HG02970 (cell line): Measurements from ENCODE around the gene VPS35L.

Experiments used
- ATAC-seq: cut with Tn5 transposase; IDR thresholded peaks from one replicate; pipeline ENCODE4 v1.9.1; 2021; ENCODE audit warnings: mild to moderate bottlenecking, moderate library complexity, moderate number of reproducible peaks; ENCODE audit not compliant: unreplicated experiment, low FRiP score

VPS35L gene, protein sequence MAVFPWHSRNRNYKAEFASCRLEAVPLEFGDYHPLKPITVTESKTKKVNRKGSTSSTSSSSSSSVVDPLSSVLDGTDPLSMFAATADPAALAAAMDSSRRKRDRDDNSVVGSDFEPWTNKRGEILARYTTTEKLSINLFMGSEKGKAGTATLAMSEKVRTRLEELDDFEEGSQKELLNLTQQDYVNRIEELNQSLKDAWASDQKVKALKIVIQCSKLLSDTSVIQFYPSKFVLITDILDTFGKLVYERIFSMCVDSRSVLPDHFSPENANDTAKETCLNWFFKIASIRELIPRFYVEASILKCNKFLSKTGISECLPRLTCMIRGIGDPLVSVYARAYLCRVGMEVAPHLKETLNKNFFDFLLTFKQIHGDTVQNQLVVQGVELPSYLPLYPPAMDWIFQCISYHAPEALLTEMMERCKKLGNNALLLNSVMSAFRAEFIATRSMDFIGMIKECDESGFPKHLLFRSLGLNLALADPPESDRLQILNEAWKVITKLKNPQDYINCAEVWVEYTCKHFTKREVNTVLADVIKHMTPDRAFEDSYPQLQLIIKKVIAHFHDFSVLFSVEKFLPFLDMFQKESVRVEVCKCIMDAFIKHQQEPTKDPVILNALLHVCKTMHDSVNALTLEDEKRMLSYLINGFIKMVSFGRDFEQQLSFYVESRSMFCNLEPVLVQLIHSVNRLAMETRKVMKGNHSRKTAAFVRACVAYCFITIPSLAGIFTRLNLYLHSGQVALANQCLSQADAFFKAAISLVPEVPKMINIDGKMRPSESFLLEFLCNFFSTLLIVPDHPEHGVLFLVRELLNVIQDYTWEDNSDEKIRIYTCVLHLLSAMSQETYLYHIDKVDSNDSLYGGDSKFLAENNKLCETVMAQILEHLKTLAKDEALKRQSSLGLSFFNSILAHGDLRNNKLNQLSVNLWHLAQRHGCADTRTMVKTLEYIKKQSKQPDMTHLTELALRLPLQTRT

DNA sequence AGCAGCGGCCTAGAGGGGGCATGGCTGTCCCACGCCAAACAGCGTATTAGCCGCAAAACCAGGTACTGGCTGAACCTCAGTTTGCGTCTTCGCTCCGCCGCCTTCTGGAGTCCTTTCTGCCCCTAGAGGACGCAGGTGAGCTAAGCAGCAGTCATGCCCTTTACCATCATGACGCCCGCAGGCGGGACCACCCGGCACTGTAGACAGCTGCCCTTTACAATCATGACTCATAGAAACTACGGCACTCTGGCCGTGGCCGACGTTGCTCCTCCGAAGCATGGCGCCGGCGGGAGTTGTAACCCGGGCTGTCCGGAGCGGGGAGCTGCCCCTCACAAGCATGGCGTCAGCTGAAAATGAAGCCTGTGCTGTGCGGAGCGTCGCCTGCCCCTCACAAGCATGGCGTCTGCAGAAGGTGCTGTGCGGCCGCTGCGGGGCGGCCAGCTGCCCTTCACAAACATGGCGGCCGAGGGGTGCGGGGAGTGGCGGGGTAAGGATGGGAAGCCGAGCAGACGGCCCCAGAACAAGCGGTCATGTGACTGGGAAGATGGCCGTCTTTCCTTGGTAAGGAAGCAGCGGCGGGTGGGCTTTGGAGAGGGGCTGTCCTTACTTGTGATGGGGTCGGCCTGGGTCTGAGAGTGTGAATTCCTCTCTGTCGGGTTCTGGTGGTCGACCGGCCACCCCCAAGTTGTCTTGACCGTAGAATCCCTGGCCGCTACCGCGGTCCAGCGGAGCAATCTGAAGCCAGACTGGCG, at the start of gene VPS35L:
Gene VPS35L (plus strand): TSS at position 518 of the 752 bp plus-strand sequence. CDS start 27 bp downstream, at position 545.
- ATAC-seq = peak; percentile 92

DNA sequence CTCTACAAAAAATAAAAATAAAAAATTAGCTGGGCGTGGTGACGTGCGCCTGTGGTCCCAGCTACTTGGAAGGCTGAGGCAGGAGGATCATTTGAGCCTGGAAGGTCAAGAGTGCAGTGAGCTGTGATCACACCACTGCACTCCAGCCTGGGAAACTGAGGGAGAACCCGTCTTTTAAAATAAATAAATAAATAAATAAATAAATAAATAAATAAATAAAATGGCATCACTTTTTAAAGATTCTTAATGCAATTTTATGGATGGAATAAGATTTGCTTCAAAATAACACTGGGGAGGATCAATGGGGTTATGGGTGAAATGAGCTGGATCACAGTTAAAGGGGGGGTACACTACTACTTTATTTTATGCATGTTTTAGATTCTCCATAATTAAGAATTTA, 48.5 kb upstream of the VPS35L start:
- ATAC-seq = no peak

DNA sequence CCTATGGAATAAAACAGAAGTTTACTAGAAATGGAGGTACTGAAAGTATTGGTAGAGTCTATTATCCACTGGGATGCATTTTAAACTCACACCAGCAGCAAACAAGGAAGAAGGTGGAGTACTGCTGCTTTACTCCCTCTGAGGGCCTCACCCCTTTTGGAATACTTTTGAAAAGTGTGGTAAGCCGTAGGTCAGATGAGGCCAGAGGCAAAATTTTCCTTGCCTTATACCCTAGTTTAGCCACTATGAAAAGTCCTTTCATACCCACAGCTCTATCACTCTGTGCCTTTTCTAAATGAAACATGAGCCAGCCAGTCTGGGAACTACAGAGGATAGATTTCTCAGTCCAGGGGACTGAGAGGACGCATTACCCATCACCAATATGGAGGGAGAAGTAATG, 47.6 kb upstream of the VPS35L start:
- ATAC-seq = no peak

DNA sequence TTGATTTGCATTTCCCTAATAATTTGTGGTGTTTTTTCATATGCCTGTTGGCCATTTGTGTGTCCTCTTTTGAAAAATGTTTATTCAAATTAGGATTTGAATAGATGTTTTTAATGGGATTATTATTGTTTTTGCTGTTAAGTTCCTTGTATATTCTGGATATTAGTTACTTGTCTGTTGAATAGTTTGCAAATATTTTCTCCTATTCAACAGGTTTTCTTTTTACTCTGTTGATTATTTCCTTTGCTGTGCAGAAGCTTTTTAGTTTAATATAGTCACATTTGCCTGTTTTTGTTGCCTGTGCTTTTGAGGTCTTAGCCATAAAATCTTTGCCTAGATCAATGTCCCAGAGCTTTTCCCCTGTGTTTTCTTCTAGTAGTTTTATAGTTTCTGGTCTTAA, 43.2 kb upstream of the VPS35L start:
- no peak for ATAC-seq

DNA sequence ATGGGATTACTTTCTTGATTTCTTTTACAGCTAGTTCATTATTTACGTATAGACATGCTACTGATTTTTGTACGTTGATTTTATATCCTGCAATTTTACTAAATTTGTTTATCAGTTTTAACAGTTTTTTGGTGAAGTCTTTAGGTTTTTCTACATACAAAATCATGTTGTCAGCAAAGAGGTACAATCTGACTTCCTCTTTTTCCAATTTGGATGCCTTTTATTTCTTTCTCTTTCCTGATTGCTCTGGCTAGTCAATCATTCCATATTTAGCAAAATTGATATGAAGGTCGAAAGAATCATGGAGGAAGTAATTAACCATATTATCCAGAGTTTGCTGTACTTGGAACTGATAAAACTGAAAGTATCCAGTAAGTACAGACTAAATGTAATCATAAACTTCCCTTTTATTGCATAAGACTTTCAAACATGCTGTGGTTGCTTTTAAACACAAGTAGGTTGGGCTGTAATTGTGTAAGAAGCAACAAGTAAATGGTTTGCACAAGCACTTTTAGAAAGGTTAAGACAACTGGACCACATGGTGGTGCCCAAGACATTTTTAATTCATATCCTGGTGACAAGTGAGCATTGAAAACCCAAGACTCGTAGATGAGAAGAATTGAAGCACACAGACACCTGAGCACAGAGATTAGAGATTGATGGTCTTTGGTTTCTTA, 42.0 kb upstream of the VPS35L start:
- no peak for ATAC-seq

DNA sequence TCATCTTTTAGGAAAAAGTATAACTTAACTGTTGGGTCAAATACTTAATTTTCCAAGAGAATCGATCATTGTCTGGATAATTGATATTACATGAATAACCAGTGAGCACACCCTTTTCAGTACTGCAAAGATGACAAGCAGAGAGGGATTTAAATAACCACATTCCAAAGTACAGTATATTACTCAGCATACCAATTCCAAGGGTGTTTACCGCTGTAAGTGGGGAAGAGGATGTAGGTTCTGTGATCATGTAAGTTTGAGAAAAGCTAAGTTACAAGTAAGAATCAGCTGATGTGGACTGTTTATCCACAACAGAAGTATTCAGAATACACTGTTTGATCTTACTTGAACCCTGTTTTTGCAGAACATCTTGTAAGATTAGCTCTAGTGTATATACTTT, 39.7 kb upstream of the VPS35L start:
- ATAC-seq = no peak

- ATAC-seq = no peak
Observed at GRCh38 chr16:19517424-19518089, 37.9 kb upstream of the VPS35L start.

DNA sequence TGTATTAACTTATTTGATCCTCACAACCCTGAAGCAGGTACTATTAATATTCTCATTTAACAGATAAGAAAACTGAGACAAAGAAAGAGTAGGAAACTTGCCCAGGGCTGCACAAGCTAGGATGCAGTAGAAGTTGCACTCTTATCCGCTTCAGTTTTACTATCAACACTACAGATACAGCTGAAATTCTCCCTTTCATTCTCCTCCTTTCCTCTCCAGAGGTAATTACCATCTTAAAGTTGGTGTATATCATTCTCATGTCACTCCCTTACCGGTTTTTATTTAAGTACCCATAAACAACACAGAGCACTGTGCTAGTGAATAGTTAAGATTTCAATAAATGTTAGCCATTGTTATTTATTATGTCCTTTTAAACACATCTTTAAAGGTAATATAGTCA, 37.1 kb upstream of the VPS35L start:
- ATAC-seq = no peak

- ATAC-seq = no peak
Observed at GRCh38 chr16:19520861-19521331, 34.6 kb upstream of the VPS35L start.

DNA sequence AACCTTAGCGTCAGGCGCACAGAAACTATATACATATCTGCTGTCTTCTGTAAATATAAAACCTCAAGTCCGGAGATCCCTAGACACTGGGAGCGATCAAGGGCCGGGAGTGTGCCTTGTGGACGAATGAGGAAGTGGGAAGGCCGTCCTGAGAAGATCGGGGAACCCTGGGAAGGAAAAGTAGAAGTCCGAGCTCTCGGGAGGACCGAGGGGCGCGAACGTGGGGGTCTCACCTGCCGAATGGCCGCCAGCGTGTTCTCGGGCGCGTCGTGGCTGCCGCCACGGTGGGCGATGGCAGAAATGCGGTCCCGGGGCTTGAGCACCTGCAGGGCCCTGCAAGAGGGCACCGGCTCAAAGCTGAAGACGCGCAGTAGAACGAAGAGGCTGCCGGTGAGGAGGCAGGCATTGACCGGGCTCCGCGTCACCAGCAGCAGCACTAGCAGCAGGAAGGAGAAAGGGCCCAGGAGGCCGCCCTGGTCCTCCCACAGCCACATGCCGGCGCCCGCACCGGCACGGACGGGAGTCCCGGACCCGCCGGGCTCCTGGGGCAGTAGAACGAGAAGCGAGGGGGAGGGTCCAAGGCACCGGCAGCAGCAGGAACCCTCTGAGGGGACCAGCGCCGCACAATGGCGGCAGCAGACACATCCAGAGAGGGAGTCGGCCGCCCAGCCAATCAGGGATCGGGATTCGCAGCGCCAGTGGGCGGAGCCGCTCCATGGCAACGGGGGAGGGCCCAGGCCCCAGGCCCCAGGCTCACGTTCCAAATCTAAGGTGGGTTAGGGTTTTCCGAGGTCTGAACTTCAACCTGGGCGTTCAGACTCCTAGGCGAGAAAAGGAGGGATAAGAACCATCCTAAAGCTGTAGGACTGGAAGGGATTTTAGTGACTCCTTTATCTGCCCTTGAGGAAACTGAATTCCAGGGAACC, 33.8 kb upstream of the VPS35L start, which contains the start of gene GDE1:
Gene GDE1 (minus strand): TSS at position 628 of the 926 bp plus-strand sequence. CDS start 134 bp downstream, at position 494.
- ATAC-seq = peak; percentile 62

- no peak for ATAC-seq
Observed at GRCh38 chr16:19522397-19522732, 33.1 kb upstream of the VPS35L start.

DNA sequence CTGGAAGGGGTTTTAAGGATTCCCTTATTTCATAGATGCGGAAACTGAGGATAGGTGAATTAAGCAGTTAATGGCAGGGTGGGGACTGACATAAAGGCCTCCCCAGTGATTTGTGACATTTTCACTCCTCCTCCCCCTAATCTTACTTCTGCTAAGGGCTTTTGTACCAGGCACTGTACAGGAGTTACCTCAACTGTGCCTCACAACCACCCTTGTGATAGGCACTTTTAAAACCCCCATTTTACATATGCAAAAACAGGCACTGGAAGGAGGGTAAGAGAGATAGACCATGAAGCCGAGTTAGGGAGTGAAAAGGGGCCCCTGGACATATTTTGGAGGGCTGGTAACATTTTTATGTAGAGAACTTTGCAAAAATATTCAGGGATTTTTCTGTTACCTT, 32.7 kb upstream of the VPS35L start:
- ATAC-seq = no peak

DNA sequence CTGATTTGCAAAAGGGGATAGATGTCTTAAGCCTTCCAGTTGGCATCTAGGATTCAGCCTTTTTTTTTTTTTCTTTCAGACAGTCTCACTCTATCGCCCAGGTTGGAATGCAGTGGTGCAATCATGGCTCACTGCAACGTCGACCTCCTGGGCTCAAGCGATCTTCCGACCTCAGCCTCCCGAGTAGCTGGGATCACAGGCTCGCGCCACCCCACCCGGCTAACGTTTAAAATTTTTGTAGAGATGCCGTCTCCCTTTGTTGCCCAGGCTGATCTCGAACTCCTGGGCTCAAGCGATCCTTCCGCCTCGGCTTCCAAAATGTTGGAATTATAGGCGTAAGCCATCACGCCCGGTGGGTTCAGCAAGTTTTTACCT, 32.3 kb upstream of the VPS35L start:
- no peak for ATAC-seq

DNA sequence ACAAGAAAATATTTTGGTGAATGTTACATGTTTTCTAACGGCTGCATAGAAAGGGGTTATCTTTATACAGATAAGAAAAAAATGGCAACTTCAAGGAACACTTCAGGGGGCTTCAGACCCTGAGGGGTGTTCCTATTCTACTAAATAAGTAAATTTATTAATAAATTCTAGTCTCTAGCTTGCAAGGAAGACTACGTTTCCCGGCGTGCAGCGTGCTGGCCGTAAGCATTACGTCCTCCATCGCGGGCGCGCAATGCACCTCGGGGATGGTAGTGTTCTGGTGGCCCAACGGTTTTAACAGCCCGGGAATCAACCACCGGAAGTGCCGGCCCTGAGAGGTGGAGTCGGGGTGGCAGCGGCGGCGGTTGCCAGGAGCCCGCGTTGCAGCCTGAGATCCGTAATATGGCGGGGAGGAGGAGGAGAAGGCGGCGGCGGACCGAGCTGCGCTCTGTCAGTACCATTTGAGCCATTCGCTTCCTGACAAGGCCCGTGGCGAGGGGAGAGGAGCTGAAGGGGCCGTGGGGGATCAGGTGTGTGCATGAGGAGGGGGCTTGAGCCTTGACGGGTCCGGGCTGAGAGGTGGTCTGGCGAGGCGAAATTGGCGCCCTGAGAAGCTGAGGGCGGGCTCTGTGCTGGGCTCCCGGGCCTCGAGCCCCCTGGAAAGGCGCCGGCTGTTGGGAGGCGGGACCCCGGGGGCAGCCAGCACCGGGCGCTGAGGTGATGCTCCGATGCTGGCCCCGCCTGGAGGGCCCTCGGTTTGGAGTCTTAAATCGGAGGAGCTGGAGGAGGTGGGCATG, 31.7 kb upstream of the VPS35L start, which contains the start of gene CCP110:
Gene CCP110 (plus strand): TSS at position 384 of the 797 bp plus-strand sequence. CDS start 3,940 bp downstream, outside the sequence.
- ATAC-seq = peak; percentile 66

DNA sequence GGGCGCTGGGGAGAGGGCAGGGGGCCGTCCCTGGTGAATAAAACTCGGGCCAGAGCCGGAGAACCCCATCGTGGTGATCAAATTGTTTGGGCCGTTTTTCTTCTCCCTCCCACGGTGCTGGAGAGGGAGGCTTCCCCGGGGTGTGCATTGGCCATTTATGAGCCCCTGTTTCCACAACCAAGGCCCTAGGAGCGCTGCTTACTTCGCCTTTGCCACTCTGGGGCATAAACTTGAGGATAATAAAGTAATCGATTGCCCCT, 31.2 kb upstream of the VPS35L start:
- ATAC-seq = no peak

DNA sequence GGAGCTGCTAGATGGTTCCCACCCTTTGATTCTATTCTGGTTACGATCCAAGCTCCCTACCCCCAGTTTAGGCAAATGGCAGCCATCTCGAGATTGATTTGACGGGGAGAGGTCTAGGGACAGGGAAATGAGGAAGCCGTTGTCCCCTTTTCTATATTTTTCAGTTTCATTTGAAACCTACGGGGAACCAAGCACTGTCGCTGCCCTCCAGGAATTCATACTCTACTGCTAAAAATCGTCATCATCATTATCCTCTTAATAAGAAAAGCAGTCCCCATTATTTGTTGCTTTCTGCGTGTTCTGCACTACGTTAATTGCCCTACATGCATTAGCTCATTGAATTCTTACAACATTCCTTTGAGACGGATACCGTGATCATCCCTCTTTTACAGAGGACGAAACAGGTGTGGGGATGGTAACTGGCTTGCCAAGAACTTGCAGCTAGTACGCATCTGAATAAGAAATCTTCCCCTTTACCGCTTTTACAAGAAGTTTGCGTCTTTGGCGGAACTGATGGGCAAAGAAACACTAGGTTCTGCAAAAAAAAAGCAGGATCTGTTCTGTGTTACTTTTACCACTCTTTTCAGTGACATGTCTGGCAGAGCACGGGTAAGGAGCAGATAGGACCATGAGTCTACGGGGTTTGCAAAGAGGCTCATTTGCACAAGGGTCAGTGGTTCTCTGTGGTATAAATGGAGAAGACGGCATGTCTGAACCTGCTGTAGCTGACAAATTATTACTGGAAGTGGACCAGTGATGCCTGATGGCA, 30.7 kb upstream of the VPS35L start:
- no peak for ATAC-seq

DNA sequence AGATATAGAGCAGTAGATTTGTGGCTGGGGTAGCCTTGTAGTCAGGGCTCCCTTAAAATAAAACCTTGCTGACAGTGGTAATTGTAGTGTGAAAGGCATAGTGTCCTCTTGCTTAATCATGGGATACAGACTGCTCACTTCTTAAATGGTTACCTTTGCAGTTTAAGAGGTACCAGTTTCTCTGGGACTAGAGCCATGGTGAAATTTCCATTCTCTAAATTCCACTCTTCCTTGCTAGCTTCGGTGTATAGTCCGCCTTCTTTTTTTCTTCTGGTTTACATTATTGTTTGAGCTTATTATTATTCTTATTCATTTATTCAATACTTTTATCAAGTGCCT, 30.1 kb upstream of the VPS35L start:
- no peak for ATAC-seq
